Neural progenitor cell (in vitro differentiated cells): ENCODE measurements around the gene KBTBD4.

Experiments used
- CTCF ChIP-seq: fragments of 200-600 bp; sonication (generic); IDR thresholded peaks from 2 replicates; pipeline ENCODE4 v1.5.1; 2017; ENCODE audit warnings: antibody characterized with exemption, mild to moderate bottlenecking
- EZH2 ChIP-seq: fragments of 200-600 bp; sonication (generic); IDR thresholded peaks from 2 replicates; pipeline ENCODE4 v1.6.1; 2017; ENCODE audit warnings: antibody characterized with exemption, mild to moderate bottlenecking, moderate library complexity

GRCh38 chr11:47564933-47565339, 13.8 kb downstream of the KBTBD4 start:
- TF ChIP-seq EZH2 (no peak), CTCF (no peak)
